GM21360 (cell line): Measurements from ENCODE around the gene CAPN11.
"Not testable (repeated sequence)": the region's sequence is repeated elsewhere in the genome, so short reads cannot be mapped to it uniquely, and the experiment has no call there.

Experiments
- ATAC-seq: cut with Tn5 transposase; IDR thresholded peaks from one replicate; pipeline ENCODE4 v1.9.1; 2021; ENCODE audit warnings: mild to moderate bottlenecking, moderate library complexity; ENCODE audit not compliant: unreplicated experiment

The CAPN11 gene

GRCh38 chr6:44179648-44180047, 21.0 kb downstream of the CAPN11 start:
- ATAC-seq, result no peak

GRCh38 chr6:44180406-44180805, 21.8 kb downstream of the CAPN11 start:
- no peak for ATAC-seq

GRCh38 chr6:44180886-44181285, 22.3 kb downstream of the CAPN11 start:
- no peak for ATAC-seq

- not testable (repeated sequence) for ATAC-seq
These were observed 23.2 kb downstream of the CAPN11 start for GRCh38 chr6:44181784-44182183.

GRCh38 chr6:44182911-44183390, 24.3 kb downstream of the CAPN11 start:
- ATAC-seq, result no peak

DNA sequence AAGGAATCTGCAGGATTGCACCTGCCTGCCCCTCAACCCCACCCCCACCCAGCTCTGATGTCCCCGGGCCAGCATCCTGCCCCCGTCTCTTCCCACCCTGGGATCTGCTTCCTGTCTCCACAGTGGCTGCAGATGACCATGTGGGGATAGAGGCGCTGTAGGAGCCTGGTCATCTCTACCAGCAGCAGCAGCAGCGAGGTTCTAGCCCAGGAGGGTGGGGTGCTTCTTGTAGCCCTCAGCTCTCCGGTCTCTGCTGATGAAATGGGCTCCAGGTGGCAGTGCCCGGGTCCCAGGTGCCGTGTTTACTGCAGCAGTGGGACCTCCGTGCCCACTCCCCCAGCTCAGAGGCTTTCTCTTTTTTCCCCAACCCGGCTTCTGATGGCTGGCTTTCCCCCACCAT, 25.2 kb downstream of the CAPN11 start:
- no peak for ATAC-seq

DNA sequence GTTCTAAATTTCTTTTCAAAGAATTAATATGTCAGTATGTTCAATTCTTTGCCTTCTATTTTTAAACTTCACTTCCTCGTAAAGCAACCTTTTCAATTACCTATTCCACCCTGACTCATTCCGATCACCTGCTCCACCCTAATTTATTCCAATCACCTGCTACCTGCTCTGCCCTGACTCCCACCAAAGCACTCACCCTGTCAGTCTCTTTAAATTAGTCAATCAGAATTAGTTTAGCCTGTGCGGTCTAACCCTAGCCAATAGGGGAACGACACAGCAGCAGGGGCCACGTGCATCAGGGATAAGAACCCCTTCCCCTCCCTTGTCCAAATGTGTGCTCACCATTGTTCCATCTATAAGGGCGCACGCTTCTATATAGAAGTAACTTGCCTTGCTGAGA, 26.7 kb downstream of the CAPN11 start:
- not testable (repeated sequence) for ATAC-seq

DNA sequence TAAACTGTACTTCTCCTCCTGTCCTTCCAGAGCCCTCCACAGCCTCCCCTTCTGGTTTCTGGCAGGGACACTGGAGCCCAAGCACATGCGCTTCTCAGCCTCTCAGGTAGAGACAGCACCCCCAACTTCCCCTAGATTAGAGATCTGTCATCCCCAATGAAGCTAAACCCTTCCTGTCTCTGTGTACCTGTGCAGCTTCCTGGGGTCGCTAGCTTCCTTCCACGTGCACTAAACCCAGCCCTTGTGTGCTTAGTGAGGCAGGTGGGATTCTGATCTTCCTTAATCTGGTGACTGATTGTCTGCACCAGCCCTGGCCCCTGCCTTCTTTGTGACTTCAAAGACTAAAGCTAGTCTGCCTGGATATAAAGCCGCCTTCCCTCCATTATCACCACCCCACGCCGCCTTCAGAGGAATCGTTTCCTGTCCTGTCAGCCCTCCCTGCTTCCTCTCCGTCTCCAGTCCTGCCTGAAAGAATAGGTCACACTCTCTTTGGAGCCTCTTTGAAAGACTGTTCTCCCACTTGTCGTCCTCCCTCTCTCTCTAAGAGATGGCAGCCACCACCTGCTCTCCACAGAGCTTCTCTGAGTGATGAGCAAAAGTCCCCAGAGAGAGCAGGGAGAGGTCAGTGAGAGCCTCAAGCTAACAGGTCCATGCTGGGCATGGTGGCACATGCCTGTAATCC, 27.5 kb downstream of the CAPN11 start:
- ATAC-seq, result no peak

DNA sequence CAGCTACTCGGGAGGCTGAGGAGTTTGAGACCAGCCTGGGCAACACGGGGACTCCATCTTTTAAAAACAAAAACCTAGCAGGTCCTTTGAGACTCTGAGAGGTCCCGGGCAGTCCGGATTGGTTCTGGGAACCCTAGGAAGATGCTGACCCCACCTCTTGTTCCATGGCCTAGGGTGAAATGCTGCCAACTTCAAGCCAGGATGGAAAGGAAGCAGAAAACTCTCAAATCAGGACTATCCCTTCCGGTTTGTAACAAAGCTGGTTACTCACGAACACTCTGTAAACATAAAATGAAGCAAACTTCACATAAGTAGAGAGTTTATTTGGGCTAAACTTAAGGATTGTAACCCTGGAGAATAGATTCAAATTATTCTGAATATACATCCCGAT, 28.0 kb downstream of the CAPN11 start:
- ATAC-seq, result no peak

DNA sequence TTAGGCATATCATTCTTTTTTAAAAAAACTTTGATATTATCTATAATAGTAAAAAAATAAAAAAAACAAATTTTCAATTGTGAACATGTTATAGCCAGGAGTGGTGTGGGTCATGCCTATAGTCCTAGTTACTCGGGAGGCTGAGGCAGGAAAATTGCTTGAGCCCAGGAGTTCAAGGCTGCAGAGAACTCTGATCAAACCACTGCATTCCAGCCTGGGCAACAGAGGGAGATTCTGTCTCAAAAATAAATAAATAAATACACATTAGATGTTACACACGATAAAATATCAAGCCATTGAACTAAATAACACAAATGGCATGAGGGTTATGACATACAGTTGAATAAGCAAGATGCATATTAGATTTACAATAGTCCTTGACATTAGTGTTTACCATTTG, 30.2 kb downstream of the CAPN11 start:
- ATAC-seq, result no peak

GRCh38 chr6:44189257-44189656, 30.6 kb downstream of the CAPN11 start:
- ATAC-seq, result no peak

GRCh38 chr6:44190715-44191114, 32.1 kb downstream of the CAPN11 start:
- ATAC-seq, result peak; percentile 67

DNA sequence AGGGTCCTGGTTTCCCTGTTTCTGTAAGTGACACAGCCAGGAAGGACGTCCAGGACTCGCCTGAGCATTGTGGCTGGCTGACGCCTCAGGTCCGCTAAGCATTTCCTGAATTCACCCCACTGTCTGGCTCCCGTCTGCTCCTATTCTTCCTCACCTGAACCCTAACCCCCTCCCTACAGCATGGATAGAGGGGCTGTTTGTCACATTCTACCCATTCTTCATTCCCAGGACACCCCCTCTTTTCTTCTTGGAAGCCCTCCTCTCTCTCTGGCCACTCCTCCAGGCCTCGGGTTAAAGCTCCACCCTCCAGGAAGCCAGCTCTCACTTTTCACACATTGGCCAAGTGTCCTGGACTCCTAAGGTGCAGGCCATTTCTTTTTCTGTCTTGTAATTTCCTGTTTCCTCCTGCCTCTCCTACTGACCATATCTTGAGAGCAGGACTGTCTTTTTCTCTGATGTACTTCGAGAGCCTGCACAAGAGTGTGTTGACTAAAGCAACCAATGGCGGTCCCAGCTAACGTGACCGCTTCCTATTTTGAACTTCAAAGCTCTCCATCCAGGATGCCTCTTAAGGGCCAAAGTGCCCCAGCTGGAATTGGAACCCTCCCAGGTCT, 33.9 kb downstream of the CAPN11 start:
- ATAC-seq, result no peak

- ATAC-seq, result no peak
These were observed 34.8 kb downstream of the CAPN11 start for GRCh38 chr6:44193307-44193910.

DNA sequence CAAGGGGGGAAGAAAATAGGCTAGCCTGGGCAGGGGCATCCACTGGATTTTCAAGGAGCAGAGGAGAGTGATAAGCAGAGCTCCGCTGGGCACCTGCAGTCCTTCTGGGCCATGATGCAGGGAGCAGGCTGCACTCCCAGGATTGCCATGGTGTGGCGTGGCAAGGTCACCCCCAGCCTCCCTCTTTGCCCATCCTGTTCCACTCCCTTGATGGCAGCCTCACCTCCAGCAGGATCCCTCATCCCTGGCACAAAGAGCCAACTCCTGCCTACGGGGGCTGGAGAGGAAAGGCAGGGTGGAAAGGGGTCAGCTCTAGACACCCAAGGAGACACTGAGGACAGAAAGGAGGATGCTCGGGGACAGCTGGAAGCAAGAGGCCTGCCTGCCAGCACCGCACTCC, 35.7 kb downstream of the CAPN11 start:
- ATAC-seq, result no peak

DNA sequence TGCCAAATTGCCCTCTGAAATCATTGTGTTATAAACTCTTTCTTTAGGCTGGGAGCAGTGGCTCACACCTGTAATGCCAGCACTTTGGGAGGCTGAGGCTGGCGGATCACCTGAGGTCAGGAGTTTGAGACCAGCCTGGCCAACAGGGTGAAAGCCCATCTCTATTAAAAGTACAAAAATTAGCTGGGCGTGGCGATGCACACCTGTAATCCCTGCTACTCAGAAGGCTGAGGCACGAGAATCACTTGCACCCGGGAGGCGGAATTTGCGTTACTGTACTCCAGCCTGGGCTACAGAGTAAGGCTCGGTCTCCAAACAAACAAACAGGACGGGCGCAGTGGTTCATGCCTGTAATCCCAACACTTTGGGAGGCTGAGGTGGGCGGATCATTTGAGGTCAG, 37.7 kb downstream of the CAPN11 start:
- ATAC-seq, result not testable (repeated sequence)

- no peak for ATAC-seq
These were observed 40.1 kb downstream of the CAPN11 start for GRCh38 chr6:44198684-44199083.

- ATAC-seq, result no peak
These were observed 41.3 kb downstream of the CAPN11 start for GRCh38 chr6:44199883-44200282.

DNA sequence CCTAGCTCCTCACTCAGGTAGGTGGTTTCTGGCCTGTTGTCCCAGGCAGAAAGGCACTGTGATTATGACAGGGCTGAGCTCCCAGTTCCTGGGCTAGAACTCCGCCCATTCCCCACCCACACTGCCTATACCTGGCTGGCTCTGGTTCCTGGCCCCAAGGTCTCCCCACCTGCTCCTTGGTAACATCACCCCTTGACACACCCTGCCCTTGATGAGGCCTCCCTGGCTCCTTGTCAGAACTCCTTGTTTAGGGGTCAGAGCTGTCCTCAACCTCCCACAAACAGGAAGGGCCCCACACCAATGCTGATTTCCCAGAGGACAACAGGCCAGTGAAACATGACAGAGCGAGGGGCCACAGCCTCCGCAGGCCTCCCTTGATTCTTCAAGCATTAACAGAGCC, 42.6 kb downstream of the CAPN11 start:
- ATAC-seq, result no peak

DNA sequence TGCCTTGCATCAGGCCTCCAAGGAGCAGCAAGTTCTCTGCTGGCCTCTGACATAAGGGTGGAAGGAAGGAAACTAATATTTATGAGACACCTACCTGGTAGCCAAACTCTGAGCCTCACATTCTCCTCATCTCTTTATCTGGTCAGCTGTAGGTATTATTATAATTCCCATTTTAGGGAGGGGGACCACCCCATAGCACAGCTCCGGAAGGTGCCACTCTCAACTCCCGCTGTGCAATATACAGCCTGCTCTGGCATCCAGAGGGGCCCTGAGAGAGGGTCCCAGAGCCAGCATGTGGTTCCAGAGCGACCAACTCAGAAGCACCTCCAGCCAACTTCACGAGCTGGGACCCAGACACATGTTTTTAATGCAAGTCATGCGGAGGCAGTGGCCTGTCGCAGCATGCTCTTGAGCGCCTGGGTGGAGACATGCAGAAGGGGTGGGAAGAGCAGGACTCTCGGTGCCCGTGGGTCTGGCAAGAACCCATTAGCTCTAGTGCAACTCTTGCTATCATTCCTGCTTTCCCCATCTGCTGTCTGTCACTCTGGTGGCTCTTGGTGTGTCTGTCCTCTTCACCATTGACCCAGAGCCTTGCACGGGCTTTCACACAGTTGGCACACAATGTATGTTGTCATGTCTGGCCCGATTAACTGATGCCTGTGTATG, 43.2 kb downstream of the CAPN11 start:
- ATAC-seq, result no peak

- ATAC-seq, result no peak
These were observed 43.8 kb downstream of the CAPN11 start for GRCh38 chr6:44202332-44202971.
